GM23338 (cell line): ENCODE data around the gene OR6J1. TPM values are rescaled to one million over a fixed set of nuclear protein-coding genes. Genes with fewer than 3 reads are reported as not detected.

Experiments
- ATAC-seq: fragments of 200-7000 bp; cut with Tn5 transposase; 3 replicates; pipeline ENCODE4 v1.9.1; 2020
- DNase-seq: peaks from one replicate; pipeline ENCODE4 v3.0.0-alpha.2; 2015; ENCODE audit warnings: low spot score
- H2AFZ ChIP-seq: fragments of 200-600 bp; sonication (generic); 2 replicates; pipeline ENCODE4 v1.8.0; 2016; ENCODE audit warnings: antibody characterized with exemption, mild to moderate bottlenecking, moderate library complexity
- H3F3A ChIP-seq: fragments of 200-600 bp; sonication (generic); replicated peaks from 2 replicates; pipeline ENCODE4 v1.8.0; 2017; ENCODE audit warnings: antibody characterized with exemption, mixed run types, low read depth
- H3K27ac ChIP-seq: fragments of 200-600 bp; sonication (generic); 2 replicates; pipeline ENCODE4 v1.6.1; 2016; ENCODE audit warnings: low read depth
- H3K27me3 ChIP-seq: fragments of 200-600 bp; sonication (generic); 2 replicates; pipeline ENCODE4 v1.8.0; 2016; ENCODE audit warnings: mild to moderate bottlenecking, mixed run types, moderate library complexity; ENCODE audit not compliant: insufficient read depth
- H3K36me3 ChIP-seq: fragments of 200-600 bp; sonication (generic); 2 replicates; pipeline ENCODE4 v1.8.0; 2016; ENCODE audit warnings: mild to moderate bottlenecking; ENCODE audit not compliant: insufficient read depth
- H3K4me1 ChIP-seq: fragments of 200-600 bp; sonication (generic); 2 replicates; pipeline ENCODE4 v1.8.0; 2016; ENCODE audit warnings: mild to moderate bottlenecking, moderate library complexity; ENCODE audit not compliant: insufficient read depth
- H3K4me2 ChIP-seq: fragments of 200-600 bp; sonication (generic); 2 replicates; pipeline ENCODE4 v1.7.1; 2017; ENCODE audit warnings: mixed run types
- H3K4me3 ChIP-seq: fragments of 200-600 bp; sonication (generic); 2 replicates; pipeline ENCODE4 v1.6.1; 2016; ENCODE audit warnings: mixed run types
- H3K79me2 ChIP-seq: fragments of 200-600 bp; sonication (generic); replicated peaks from 2 replicates; pipeline ENCODE4 v1.8.0; 2017; ENCODE audit warnings: mild to moderate bottlenecking; ENCODE audit not compliant: insufficient read depth
- H3K9me2 ChIP-seq: fragments of 200-600 bp; sonication (generic); 2 replicates; pipeline ENCODE4 v1.8.0; 2017; ENCODE audit not compliant: insufficient read depth
- H4K20me1 ChIP-seq: fragments of 200-600 bp; sonication (generic); replicated peaks from 2 replicates; pipeline ENCODE4 v1.8.0; 2017; ENCODE audit warnings: mild to moderate bottlenecking; ENCODE audit not compliant: insufficient read depth
- H3K27ac Mint-ChIP-seq: 2 replicates; pipeline ENCODE4 v1.8.0; 2020; ENCODE audit warnings: inconsistent platforms, mild to moderate bottlenecking, moderate library complexity, mixed read lengths
- H3K27me3 Mint-ChIP-seq: 3 replicates; pipeline ENCODE4 v1.8.0; 2022; ENCODE audit warnings: low read depth, mild to moderate bottlenecking, moderate library complexity, mixed read lengths, inconsistent platforms; ENCODE audit not compliant: insufficient read depth, poor library complexity
- H3K36me3 Mint-ChIP-seq: 3 replicates; pipeline ENCODE4 v1.8.0; 2021; ENCODE audit warnings: low read depth, mild to moderate bottlenecking, inconsistent platforms, moderate library complexity, mixed read lengths
- H3K4me1 Mint-ChIP-seq: 3 replicates; pipeline ENCODE4 v1.8.0; 2020; ENCODE audit warnings: mild to moderate bottlenecking, inconsistent platforms, mixed read lengths
- H3K4me3 Mint-ChIP-seq: 3 replicates; pipeline ENCODE4 v1.8.0; 2021; ENCODE audit warnings: moderate library complexity, mild to moderate bottlenecking, inconsistent platforms, mixed read lengths
- H3K9me3 Mint-ChIP-seq: 3 replicates; pipeline ENCODE4 v1.8.0; 2020; ENCODE audit warnings: moderate library complexity, mild to moderate bottlenecking, inconsistent platforms, mixed read lengths
- CREB1 ChIP-seq: fragments of 250-450 bp; sonication (Bioruptor Pico); IDR thresholded peaks from 2 replicates; pipeline ENCODE4 v1.5.0; 2020; ENCODE audit warnings: low read depth, mild to moderate bottlenecking, moderate library complexity
- EZH2phosphoT487 ChIP-seq: fragments of 200-600 bp; sonication (generic); IDR thresholded peaks from one replicate; pipeline ENCODE4 v1.8.1; 2018; ENCODE audit warnings: antibody characterized with exemption; ENCODE audit not compliant: unreplicated experiment
- JUNB ChIP-seq: IDR thresholded peaks from one replicate; pipeline ENCODE4 v1.6.1; 2016; ENCODE audit warnings: antibody characterized with exemption; ENCODE audit not compliant: unreplicated experiment
- ZNF331 ChIP-seq: fragments of 250-450 bp; sonication (Bioruptor Pico); IDR thresholded peaks from 2 replicates; pipeline ENCODE4 v1.5.0; 2020; ENCODE audit warnings: low read depth, mild to moderate bottlenecking, moderate library complexity
- ZNF462 ChIP-seq: fragments of 250-450 bp; sonication (Bioruptor Pico); IDR thresholded peaks from 2 replicates; pipeline ENCODE4 v1.5.0; 2020; ENCODE audit warnings: mild to moderate bottlenecking, moderate library complexity
- polyA plus RNA-seq: library from polyadenylated mRNA; unstranded; fragments of >200 nt; fragmentation: Nextera tagmentation; extraction: Ambion mirVana; gene quantifications from 2 replicates; pipeline ENCODE4 v1.2.1, GENCODE V29; 2016
- total RNA-seq: library from RNA; depleted of rRNA; stranded (reverse); fragments of >200 nt; shearing (Covaris generic); gene quantifications from 2 replicates; pipeline ENCODE4 v1.2.3, GENCODE V29; 2014

OR6J1 gene
- total and polyA plus RNA-seq, 2 experiments from 2014 or later = not detected

GRCh38 chr14:22656945-22657731, 13.0 kb upstream of the OR6J1 start (continued):
- TF ChIP-seq ZNF462 (CRISPR knock-in tag) (no peak), ZNF331 (CRISPR knock-in tag) (no peak), JUNB (no peak), EZH2phosphoT487 (no peak)

- Histone ChIP-seq H2AFZ (0 out of 2 replicates have a peak overlapping the region, but pooled peaks have one; percentile 63), H3K79me2 (no peaks in the 10 kb centered on the region), H3K27me3 (no peaks in the 10 kb centered on the region), H3K27ac (no peak overlapping the region), H3K9me2 (no peaks in the 10 kb centered on the region), H3K36me3 (no peaks in the 10 kb centered on the region), H3K4me2 (no peak overlapping the region), H3K4me1 (no peaks in the 10 kb centered on the region), H4K20me1 (no peaks in the 10 kb centered on the region), H3F3A (no peaks in the 10 kb centered on the region), H3K4me3 (no peak overlapping the region)
- Mint-ChIP-seq H3K4me1 (peaks cover 4% of the 10 kb centered on the region; the same call in 1 of the 3 replicates), H3K9me3 (no peaks in the 10 kb centered on the region), H3K27me3 (peaks cover 7% of the 10 kb centered on the region), H3K36me3 (no peaks in the 10 kb centered on the region), H3K4me3 (no peak overlapping the region), H3K27ac (no peak overlapping the region)
- ATAC-seq (no peak), DNase-seq (no peak)
- TF ChIP-seq CREB1 (CRISPR knock-in tag) (no peak), ZNF462 (CRISPR knock-in tag) (no peak), JUNB (no peak)
These were observed 12.1 kb upstream of the OR6J1 start for GRCh38 chr14:22656226-22656625.
